ENCODE results near the gene RRAD.
"Not testable (repeated sequence)": the region's sequence is repeated elsewhere in the genome, so short reads cannot be mapped to it uniquely, and the experiment has no call there.

Gene RRAD

DNA sequence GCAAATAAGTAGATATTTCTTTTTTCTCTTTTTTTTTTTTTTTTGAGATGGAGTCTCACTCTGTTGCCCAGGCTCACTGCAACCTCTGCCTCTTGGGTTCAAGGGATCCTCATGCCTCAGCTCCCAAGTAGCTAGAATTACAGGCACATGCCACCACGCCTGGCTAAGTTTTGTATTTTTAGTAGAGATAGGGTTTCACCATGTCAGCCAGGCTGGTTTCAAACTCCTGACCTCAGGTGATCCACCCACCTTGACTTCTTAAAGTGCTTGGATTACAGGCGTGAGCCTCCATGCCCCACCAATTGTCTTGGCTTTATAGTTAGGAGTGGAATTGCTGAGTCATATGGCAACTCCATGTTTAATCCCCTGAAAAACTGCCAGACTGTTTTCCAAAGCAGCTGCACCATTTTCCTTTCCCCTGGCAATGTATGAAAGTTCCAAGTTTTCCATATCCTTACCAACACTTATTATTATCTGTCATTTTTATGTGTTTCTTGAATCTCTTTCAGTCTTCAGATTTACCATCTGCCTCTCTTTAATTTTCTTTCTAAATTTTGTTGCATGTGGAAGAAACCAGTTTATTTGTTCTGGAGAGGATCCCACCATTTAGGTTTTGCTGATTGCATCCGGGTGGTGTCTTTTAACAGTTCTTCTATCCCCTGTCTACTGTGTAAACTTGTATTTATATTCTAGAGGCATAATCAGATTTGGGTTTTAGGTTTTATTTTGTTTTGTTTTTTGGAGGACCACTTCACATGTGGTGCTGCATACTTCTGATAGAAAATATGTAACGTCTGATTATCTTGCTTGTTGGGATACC lies 25.8 kb upstream of the RRAD start:
- no peak for DNase-seq (ENCODE audit: low spot score)

DNA sequence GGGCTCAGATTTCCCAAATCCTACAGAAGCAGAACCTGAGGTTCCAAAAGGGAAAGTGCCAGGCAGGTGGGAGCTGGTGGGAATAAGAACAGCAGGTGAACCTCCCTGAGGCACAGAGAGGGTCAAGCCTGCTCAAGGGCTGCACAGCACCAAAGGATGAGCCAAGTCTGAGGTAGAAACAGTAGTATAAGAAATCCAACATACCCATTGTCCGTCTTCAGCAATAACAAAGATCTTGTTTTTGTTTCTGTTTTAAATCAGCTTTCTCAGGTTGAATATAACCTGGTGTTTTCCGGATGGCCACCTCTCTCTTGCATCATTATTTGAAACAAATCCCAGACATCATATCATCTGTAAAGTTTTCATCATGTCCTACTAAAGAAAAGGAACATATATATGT lies 25.1 kb upstream of the RRAD start:
- DNase-seq (ENCODE audit: low spot score): no peak

DNA sequence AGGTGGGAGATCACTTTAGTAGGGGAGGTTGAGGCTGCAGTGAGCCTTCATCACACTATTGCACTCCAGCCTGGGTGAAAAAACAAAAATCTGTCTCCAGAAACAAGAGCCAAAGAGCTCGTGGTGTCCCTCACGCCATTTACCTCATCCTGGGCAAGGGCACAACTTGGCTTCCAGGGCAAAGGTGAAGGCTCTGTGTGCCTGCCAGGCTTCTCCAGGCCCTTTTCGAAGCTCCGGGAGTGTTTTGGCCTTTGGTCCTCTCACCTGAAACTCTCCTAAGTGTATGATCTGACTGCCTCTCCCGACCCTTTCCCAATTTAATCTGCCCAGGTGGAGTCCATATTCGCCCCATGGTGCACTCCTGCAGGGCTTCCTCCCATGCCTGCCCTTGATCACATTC lies 24.1 kb upstream of the RRAD start:
- DNase-seq (ENCODE audit: low spot score): no peak

DNA sequence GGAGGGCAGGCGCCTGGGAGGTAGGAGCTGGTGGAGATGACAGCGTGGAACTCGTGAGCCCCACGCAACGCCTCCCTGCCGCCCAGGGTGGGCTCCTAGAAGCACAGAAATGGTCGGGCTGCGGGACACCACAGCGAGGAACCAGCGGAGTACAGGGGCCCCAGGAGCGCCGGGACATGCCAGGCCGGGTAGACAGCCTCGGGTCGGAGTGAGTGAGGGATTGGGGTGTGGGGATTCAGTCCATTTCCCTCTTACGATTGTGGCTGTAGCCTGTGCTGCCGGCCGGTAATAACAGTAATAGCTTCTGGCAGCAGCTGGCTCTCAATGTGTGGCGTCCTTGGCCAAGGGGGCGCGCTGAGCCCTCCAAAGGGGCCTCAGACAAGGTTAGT lies 23.5 kb upstream of the RRAD start:
- DNase-seq (ENCODE audit: low spot score): no peak

DNA sequence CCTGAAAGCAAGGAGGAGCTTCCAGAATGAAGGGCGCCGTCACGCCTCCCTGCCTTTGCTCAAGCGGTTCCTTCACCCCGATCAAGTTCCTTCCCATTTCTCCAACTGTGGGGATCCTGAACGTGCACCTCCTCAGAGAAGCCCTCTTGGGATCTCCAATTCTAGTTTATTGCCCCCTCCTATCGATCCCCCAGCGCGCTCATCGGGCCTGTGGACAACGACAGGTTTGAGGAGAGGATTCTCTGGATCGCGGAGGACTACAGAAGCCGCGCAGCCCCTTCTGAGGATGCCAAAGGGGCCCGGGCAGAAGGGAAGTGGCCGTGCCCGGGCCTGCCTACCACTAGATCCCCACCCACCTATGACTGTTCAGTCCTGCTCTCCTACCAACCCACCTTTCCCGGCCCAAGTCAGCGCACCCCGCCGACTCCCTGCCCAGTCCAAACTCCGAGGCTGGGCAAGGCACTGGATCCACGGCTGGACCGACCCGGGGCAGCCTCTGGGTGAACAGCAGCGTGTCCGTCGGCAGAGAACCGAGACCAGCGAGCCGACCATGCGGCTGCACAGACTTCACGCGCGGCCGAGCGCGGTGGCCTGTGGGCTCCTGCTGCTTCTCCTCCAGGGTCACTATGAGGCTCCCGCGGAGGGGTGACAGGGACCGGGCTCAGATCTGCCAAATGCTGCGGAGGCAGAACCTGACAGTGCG lies 22.9 kb upstream of the RRAD start:
- no peak for DNase-seq (ENCODE audit: low spot score)

DNA sequence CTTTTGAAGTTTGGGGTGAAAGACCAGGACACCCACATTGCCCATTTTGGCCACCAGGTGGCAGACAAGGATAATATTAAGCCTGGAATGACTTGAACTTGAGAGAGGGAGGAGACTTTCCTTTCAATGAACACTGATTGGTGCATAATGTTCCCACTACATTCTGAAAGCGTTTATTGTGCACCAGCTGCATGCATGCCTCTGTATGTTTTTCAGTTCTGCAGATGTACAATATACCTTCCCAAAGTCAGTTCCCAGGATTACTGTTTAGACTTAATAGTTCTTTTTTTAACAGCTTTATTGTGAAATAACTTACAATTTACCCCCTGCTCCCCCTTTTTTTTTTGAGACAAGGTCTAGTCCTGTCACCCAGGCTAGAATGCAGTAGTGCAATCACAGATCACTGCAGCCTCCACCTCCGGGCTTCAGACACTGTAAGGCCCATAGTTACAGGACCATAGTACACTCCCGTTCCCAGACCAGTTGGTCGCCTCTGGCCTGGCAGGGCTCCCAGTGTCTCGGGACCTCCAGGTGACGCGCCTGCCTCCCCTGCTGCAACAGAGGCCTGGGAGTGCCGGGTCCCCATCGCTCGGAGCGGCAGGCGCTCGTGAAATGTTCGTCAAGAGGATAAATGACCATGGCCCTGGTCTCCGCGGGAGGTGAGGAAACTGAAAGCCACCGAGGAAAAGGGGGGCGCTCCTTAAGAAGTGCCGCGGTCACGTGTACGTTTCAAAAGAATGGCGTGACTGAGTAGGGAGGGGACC lies 22.1 kb upstream of the RRAD start:
- peak; percentile 81 for DNase-seq (ENCODE audit: low spot score)

DNA sequence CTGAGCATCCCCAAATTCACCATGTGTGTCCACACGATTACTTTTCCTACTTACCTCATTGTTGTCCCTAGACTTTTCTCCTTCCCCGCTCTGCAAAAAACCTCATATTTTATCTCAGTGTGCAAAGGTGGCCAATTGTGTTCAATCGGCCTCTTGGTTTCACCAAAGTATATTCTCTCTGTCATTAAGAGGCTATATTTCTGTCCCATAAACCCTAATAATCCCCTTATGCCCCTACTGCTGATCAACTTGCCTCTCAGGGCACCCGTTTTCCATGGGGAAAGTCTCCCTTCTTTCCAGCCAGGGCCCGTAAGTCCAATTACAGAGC lies 21.6 kb upstream of the RRAD start:
- no peak for DNase-seq (ENCODE audit: low spot score)

DNA sequence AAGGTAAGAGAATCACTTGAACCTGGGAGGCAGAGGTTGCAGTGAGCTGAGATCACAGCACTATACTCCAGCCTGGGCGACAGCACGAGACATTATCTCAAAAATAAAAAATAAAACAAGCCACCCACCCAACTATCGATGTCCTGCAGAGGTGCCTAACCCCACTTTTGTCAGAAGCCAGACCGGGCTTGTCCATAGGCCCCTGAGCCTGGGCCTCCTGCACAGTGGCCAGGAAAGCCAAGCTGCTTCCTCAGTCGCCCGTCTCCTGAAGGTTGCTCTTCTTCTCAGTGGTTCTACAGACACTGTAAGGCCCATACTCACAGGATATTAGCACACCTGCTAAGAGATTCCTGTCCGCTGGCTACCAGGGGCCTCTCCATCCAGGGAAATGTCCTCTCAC lies 21.2 kb upstream of the RRAD start:
- no peak for DNase-seq (ENCODE audit: low spot score)

DNA sequence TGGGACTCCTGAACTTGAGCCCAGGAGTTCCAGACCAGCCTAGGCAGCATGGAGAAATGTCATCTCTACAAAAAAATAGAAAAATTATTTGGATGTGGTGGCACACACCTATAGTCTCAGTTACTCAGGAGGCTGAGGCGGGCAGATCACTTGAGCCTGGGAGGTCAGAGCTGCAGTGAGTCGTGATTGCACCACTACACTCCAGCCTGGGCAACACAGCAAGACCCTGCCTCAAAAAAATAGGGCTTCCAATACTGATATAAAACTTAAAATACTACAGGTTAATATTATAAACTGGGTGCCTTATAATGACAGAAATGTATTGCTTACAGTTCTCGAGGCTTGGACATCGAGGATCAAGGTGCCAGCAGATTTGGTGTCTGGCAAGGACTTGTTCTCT lies 20.6 kb upstream of the RRAD start:
- DNase-seq (ENCODE audit: low spot score): no peak

DNA sequence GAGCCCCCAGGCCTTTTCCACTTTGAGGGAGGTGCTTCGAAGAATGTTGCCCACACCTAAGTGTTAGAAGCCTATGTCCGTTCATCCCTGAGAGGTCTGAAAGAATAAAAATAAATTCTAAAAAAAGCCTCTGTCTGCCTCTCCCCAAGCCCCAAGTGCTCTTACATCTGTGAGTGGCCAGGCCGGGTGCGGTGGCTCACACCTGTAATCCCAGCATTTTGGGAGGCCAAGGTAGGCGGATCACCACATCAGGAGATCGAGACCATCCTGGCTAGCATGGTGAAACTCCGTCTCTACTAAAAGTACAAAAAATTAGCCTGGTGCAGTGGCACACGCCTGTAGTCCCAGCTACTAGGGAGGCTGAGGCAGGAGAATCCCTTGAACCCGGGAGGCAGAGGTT lies 19.6 kb upstream of the RRAD start:
- not testable (repeated sequence) for DNase-seq (ENCODE audit: low spot score)

DNA sequence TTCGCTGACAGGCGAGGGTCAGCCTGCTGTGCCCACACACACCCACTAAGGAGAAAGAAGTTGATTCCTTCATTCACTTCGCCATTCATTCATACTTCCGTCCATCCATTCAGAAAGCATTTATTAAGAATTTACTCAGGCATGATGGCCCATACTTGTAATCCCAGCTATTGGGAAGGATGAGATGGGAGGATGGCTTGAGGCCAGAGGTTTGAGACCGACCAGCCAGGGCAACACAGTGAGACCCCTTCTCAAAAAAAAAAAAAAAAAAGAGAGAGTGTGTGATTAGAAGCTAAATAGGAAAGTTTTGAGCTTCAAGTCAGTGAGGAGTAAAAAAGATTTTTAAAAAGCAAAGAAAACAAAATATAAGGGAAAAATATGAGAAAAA lies 18.7 kb upstream of the RRAD start:
- no peak for DNase-seq (ENCODE audit: low spot score)

DNA sequence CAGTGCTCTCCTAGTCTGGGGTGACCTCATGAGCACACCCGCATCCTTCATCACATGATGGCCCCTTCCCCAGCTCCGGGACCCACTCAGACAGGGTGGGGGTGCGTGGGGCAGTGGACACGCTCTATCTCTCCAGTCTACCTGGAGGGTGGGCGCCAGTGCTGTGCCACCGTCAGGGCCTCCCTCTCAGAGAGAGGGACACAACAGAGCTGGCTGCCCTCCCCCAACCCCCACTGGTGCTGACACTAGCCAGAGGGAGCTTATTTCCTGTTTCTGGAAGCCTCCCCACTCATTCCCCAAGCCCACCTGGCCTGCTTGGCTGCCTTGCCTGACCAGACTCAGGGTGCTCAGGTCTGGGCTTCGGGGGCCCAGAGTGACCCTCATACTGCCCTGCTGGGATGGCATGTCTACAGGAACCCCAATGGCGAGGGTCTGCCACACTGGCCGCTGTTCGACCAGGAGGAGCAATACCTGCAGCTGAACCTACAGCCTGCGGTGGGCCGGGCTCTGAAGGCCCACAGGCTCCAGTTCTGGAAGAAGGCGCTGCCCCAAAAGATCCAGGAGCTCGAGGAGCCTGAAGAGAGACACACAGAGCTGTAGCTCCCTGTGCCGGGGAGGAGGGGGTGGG lies 18.2 kb upstream of the RRAD start:
- DNase-seq (ENCODE audit: low spot score): no peak

DNA sequence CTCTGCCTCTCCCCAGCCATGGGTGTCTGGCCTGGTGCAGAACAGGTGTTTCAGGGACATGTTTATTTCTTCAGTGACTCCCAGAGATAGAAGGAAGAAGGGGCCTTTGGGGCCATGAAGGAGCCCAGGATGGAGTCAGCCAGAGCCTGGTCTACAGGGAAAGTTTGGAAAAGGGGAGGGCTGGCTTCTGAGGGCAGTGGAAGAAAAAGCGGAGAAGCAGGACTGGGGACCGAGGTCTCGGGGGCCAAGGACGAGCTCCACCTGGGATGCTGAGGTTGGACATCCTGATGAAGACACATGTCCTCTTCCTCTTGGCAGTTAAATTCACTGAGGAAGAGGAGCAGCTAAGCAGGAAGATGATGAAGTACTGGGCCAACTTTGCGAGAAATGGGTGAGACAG lies 17.6 kb upstream of the RRAD start:
- no peak for DNase-seq (ENCODE audit: low spot score)

DNA sequence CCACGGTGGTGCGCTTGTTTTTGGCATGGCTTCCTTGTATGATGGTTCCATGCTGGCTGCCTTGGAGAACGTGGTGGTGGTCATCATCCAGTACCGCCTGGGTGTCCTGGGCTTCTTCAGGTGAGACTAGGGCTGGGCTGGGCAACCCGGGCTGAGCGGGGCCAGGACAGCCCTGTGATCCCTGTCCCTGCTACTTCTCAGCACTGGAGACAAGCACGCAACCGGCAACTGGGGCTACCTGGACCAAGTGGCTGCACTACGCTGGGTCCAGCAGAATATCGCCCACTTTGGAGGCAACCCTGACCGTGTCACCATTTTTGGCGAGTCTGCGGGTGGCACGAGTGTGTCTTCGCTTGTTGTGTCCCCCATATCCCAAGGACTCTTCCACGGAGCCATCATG lies 14.9 kb upstream of the RRAD start:
- DNase-seq (ENCODE audit: low spot score): no peak

DNA sequence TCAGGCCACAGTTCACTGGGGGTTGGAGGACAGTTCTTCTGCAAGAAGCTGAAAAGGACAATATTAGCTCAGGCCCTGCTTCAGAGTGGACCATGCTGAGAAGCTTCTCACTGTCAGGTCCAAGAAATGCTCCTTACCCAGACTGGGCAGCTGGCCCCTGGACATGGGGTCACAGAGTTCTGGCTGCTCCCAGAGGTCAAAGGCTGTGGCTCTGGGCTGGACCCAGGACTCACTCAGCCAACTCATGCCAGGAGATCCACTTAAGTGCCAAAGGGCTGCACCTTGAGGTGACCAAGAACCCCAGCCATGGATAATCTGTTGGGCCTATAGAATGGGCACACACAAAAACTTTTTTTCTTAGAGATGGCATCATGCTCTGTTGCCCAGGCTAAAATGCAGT lies 14.0 kb upstream of the RRAD start:
- DNase-seq (ENCODE audit: low spot score): no peak

DNA sequence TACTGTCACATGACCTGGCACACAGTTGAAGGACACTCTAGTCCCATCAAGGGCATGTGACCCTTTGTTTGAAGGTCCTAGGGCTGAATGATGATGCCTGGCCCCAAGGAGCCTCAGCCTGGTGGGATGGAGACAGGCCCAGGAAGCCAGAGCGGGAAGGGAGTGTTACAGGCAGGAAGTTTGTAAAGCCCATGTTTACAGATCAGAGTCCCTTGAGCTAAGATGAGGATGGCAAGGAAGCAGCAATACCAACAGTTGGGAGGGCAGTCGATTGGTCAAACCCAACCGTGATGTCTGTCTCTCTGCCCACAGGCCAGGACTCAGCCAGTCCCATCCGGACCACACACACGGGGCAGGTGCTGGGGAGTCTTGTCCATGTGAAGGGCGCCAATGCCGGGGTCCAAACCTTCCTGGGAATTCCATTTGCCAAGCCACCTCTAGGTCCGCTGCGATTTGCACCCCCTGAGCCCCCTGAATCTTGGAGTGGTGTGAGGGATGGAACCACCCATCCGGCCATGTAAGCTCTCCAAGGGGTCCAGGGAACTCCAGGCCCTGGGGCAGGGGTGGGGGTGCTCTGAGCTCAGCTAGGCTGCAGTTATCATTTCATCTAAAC lies 12.5 kb upstream of the RRAD start:
- no peak for DNase-seq (ENCODE audit: low spot score)

DNA sequence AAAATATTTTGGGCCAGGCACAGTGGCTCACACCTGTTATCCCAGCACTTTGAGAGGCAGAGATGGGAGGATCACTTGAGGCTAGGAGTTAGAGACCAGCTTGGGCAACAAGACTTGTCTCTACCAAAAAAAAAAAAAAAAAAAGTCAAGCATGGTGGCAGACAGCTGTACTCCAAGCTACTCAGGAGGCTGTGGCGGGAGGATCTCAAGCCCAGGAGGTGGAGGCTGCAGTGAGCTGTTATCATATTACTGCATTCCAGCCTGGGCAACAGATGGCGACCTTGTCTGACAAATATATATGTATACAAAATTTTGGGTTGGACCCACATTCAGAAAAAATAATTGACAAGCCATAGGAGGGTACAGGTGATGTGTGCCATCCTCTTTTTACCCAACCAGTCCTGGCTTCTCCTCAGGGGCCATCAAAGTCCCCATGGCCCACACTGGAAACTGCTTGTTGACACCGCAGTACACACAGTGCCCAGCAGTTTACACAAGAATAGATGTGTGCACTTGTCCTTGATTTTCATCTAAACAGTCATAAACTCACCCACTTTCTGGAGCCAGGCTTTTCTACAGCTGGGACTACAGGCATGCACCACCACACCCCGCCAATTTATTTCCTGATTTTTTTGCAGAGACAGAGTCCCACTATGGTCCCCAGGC lies 11.7 kb upstream of the RRAD start:
- no peak for DNase-seq (ENCODE audit: low spot score)

DNA sequence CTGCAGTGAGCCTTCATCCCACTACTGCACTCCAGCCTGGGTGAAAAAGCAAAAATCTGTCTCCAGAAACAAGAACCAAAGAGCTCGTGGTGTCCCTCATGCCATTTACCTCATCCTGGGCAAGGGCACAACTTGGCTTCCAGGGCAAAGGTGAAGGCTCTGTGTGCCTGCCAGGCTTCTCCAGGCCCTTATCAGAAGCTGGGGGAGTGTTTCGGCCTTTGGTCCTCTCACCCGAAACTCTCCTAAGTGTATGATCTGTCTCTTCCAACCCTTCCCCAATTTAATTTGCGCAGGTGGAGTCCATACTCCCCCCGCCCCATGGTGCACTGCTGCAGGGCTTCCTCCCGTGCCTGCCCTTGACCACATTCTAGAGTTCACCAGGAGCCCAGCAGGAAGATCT lies 11.1 kb upstream of the RRAD start:
- DNase-seq (ENCODE audit: low spot score): no peak

DNA sequence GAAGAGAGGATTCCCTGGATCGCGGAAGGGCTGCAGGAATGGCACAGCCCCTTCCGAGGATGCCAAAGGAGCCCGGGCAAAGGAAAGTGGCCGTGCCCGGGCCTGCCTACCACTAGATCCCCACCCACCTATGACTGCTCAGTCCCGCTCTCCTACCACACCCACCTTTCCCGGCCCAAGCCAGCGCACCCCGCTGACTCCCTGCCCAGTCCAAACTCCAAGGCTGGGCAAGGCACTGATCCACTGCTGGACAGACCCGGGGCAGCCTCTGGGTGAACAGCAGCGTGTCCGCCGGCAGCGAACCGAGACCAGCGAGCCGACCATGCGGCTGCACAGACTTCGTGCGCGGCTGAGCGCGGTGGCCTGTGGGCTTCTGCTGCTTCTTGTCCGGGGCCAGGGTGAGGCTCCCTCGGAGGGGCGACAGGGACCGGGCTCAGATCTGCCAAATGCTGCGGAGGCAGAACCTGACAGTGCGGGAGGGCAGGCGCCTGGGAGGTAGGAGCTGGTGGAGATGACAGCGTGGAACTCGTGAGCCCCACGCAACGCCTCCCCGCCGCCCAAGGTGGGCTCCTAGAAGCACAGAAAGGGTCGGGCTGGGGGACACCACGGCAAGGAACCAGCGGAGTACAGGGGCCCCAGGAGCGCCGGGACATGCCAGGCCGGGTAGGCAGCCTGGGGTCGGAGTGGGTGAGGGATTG lies 10.1 kb upstream of the RRAD start, which contains the start of gene CES2:
Gene CES2 (plus strand): TSS at position 203 of the 698 bp plus-strand sequence. CDS start 120 bp downstream, at position 323.
- no peak for DNase-seq (ENCODE audit: low spot score)

DNA sequence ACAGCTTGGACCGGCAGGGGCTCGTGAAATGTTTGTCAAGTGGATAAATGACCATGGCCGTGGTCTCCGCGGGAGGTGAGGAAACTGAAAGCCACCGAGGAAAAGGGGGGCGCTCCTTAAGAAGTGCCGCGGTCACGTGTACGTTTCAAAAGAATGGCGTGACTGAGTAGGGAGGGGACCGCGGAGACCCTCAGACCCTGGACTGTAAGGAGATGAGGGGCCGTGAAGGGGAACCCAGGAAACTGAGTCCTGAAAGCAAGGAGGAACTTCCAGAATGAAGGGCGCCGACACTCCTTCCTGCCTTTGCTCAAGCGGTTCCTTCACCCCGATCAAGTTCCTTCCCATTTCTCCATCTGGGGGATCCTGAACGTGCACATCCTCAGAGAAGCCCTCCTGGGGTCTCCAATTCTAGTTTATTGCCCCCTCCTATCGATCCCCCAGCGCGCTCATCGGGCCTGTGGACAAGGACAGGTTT lies 9.5 kb upstream of the RRAD start:
- not testable (repeated sequence) for DNase-seq (ENCODE audit: low spot score)
